ENCODE measurements around the gene DAPL1.

- TF ChIP-seq CTCF (IDR thresholded peaks at IDR 0.05; ENCODE audit: low read depth, low read length): no peak
- TF ChIP-seq EZH2phosphoT487 (IDR thresholded peaks at IDR 0.05; ENCODE audit: low read depth): no peak
Measured at GRCh38 chr2:158810731-158811460, 15.8 kb downstream of the DAPL1 start.

Data from OCI-LY3 (cell line).